T-cell (primary cell): ENCODE results near the gene KCNH8. TPM values are rescaled to one million over a fixed set of nuclear protein-coding genes. Genes with fewer than 3 reads are reported as not detected.

Experiments
- ATAC-seq, 4 experiments: fragments of 200-7000 bp in 3 of 4; fragments of 150-1000 bp in 1 of 4; cut with Tn5 transposase; replicated peaks in 1 of 4; 1 replicate in 3 of 4; 2 replicates in 1 of 4; pipeline ENCODE4 v1.10.0; 2021; ENCODE audit warnings: moderate library complexity in 3 of 4, mild to moderate bottlenecking in 2 of 4, moderate number of reproducible peaks in 1 of 4
- CTCF ChIA-PET, 2 donors: fragments of 300-600 bp; sonication (Branson Sonifier 250); formaldehyde crosslinking; loops; one replicate each; lab custom pipeline; 2022; ENCODE audit warnings: antibody characterized with exemption in 2 of 2; lab: Charles Lee
- POLR2A ChIA-PET, 2 donors: fragments of 300-600 bp; sonication (Branson Sonifier 250); formaldehyde crosslinking; loops; one replicate each; lab custom pipeline; 2022; ENCODE audit warnings: antibody characterized with exemption in 2 of 2; lab: Charles Lee
- DNase-seq, 35 experiments: peaks; one replicate each; pipeline versions ENCODE4 v3.0.0 to v3.0.0-alpha.2; 2013 to 2023
- H3K27ac ChIP-seq: one replicate; pipeline ENCODE4 v1.5.1; 2013; ENCODE audit warnings: low read length
- H3K27me3 ChIP-seq, 2 experiments: replicated peaks in 1 of 2; 1 replicate in 1 of 2; 2 replicates in 1 of 2; pipeline versions ENCODE4 v1.6.1 to v1.7.0; 2013; ENCODE audit warnings: low read length in 1 of 2, mixed read lengths in 1 of 2; ENCODE audit not compliant: control insufficient read depth in 2 of 2, insufficient read depth in 2 of 2; ENCODE audit errors: extremely low read depth in 1 of 2
- H3K36me3 ChIP-seq, 2 donors: 1 replicate in 1 of 2; 2 replicates in 1 of 2; pipeline versions ENCODE4 v1.6.1 to v1.7.0; 2013; ENCODE audit warnings: low read length in 1 of 2; ENCODE audit not compliant: control insufficient read depth in 2 of 2, insufficient read depth in 1 of 2; ENCODE audit errors: extremely low read depth in 1 of 2
- H3K4me1 ChIP-seq, 2 experiments: 1 replicate in 1 of 2; 2 replicates in 1 of 2; pipeline versions ENCODE4 v1.6.1 to v1.7.0; 2013; ENCODE audit warnings: low read length in 2 of 2, mixed read lengths in 1 of 2; ENCODE audit not compliant: insufficient read depth in 2 of 2, control insufficient read depth in 1 of 2; ENCODE audit errors: extremely low read depth in 1 of 2
- H3K4me3 ChIP-seq, 2 donors: 1 replicate in 1 of 2; 2 replicates in 1 of 2; pipeline versions ENCODE4 v1.5.1 to v1.7.0; 2013; ENCODE audit warnings: mild to moderate bottlenecking in 2 of 2, low read length in 1 of 2, moderate library complexity in 1 of 2; ENCODE audit not compliant: control insufficient read depth in 1 of 2; ENCODE audit errors: extremely low read depth in 1 of 2
- H3K9me3 ChIP-seq: 2 replicates; pipeline ENCODE4 v1.7.0; 2013
- H3K27ac Mint-ChIP-seq, 2 donors: one replicate each; pipeline ENCODE4 v1.8.0; 2020 to 2021; ENCODE audit warnings: mild to moderate bottlenecking in 2 of 2, mixed read lengths in 2 of 2
- H3K27me3 Mint-ChIP-seq, 2 donors: one replicate each; pipeline ENCODE4 v1.8.0; 2021 to 2022; ENCODE audit warnings: mixed read lengths in 2 of 2
- H3K36me3 Mint-ChIP-seq: one replicate; pipeline ENCODE4 v1.8.0; 2021; ENCODE audit warnings: mixed read lengths
- H3K4me1 Mint-ChIP-seq, 3 donors: one replicate each; pipeline ENCODE4 v1.8.0; 2020 to 2022; ENCODE audit warnings: mixed read lengths in 3 of 3, mild to moderate bottlenecking in 1 of 3
- H3K4me3 Mint-ChIP-seq, 3 donors: one replicate each; pipeline ENCODE4 v1.8.0; 2020 to 2022; ENCODE audit warnings: mild to moderate bottlenecking in 3 of 3, mixed read lengths in 3 of 3, moderate library complexity in 3 of 3
- H3K9me3 Mint-ChIP-seq, 3 donors: one replicate each; pipeline ENCODE4 v1.8.0; 2020 to 2022; ENCODE audit warnings: mixed read lengths in 3 of 3
- WGBS: methylation state at CpG from one replicate; pipeline ENCODE4 v1.1.5; 2013; ENCODE audit warnings: missing lambda C conversion rate; ENCODE audit not compliant: insufficient coverage; 5-methylcytosine and 5-hydroxymethylcytosine counted together
- total RNA-seq, 35 experiments: library from RNA in 6 of 35; stranded (reverse) in 6 of 35; fragments of 120-200 nt in 1 of 35; gene quantifications; one replicate each; pipeline versions ENCODE4 v1.2.1 to v1.2.4 and lab custom pipeline; 2013 to 2026

KCNH8 gene
- total RNA-seq, 5 donors from 2014 or later (not counting 1 experiment from before 2014, with no cell fraction given), result 0.03 to 0.26 (median 0.16) TPM; not detected in 1

DNA sequence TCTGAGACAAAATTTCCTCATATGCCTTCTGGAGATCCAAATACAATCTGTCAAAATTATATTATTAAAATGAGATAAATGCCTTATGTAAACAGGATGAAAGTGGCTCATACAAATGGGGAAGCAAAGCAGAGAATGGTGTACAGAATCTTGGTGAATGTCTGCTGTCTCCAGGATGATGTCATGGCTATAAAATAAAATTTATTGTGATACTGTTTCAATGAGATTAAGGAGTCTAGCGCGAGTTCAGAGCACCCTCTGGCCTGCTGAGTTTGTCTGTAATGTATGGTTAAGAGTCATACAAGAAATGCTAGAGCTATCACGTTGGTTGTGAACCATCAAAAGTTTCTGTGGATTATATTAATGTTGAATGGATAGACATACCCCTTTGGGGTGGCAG, 426.0 kb downstream of the KCNH8 start:
- Mint-ChIP-seq H3K27me3 (no peaks in the 10 kb centered on the region), H3K36me3 (no peaks in the 10 kb centered on the region), H3K4me1 (no peaks in the 10 kb centered on the region), H3K4me3 (no peak overlapping the region), H3K27ac (no peak overlapping the region), H3K9me3 (no peaks in the 10 kb centered on the region)
- no peaks in the 10 kb centered on the region for H3K27me3 ChIP-seq
- no peak overlapping the region for H3K27ac ChIP-seq
- H3K4me1 ChIP-seq, result no peaks in the 10 kb centered on the region
- ChIA-PET POLR2A (no interaction called here), CTCF (no interaction called here)
- WGBS, result 70% methylated on average over 3 of the region's 3 CpGs
- H3K9me3 ChIP-seq, result no peaks in the 10 kb centered on the region
- no peak for ATAC-seq
- no peak for DNase-seq
- no peaks in the 10 kb centered on the region for H3K36me3 ChIP-seq
- H3K4me3 ChIP-seq, result no peak overlapping the region

DNA sequence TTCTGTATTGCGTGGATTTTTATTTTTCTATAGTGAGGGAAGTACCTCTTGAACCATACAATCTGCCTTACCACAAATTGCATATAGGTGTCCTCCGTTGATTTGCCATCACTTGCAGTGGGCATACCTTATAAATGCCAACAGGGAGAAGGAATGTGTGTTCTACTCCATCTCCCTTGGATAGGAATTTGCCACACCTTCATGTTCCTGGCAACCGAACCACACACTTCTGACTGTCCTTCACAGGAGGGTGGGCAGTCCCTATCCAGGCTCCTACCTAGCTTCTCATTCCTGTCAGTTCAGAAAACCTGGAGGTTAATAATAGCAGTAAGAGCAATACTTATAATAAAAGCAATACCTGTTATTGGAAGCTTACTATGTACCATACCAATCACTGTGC, 428.0 kb downstream of the KCNH8 start:
- POLR2A ChIA-PET, result no interaction called here
- H3K27ac Mint-ChIP-seq, result no peak overlapping the region
- ATAC-seq, result no peak
- no CpG with 5 or more reads among the region's 3 CpGs for WGBS
- H3K4me1 ChIP-seq, result no peaks in the 10 kb centered on the region
- DNase-seq, result no peak
- no peaks in the 10 kb centered on the region for H3K4me1 Mint-ChIP-seq
- H3K9me3 Mint-ChIP-seq, result no peaks in the 10 kb centered on the region
- H3K4me3 ChIP-seq, result no peak overlapping the region
- H3K4me3 Mint-ChIP-seq, result no peak overlapping the region
- no peaks in the 10 kb centered on the region for H3K9me3 ChIP-seq
- CTCF ChIA-PET, result no interaction called here
- no peaks in the 10 kb centered on the region for H3K27me3 Mint-ChIP-seq
- H3K36me3 Mint-ChIP-seq, result no peaks in the 10 kb centered on the region
- no peak overlapping the region for H3K27ac ChIP-seq
- no peaks in the 10 kb centered on the region for H3K36me3 ChIP-seq
- H3K27me3 ChIP-seq, result no peaks in the 10 kb centered on the region
